ENCODE results near the gene PLCH1. TPM values are rescaled to one million over a fixed set of nuclear protein-coding genes. Genes with fewer than 3 reads are reported as not detected.

Gene PLCH1
- total and polyA plus RNA-seq, 4 donors = 0.03 to 1.0 (median 0.22) TPM

DNA sequence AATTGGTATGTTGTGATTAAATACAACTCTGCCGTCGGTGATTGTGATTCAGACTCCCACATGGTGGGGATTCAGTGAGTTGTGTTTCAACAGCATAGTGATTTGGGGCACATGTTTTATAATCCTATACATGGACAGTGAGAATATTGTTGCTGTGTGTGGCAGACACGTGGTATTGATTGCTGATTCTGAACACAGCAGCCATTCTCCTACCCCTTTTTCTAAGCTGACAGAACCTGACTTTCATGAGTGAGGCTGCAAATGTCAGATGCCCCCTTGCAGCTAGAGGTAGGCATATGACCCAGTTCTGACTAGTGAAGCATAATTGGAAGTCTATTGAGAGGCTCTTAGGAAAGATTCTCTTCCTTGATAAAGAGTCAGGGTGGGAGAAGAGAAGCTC, 296.3 kb downstream of the PLCH1 start (continued):
- TF ChIP-seq MAX (IDR thresholded peaks at IDR 0.05) (no peak), FOXA2 (IDR thresholded peaks at IDR 0.05) (no peak)

DNA sequence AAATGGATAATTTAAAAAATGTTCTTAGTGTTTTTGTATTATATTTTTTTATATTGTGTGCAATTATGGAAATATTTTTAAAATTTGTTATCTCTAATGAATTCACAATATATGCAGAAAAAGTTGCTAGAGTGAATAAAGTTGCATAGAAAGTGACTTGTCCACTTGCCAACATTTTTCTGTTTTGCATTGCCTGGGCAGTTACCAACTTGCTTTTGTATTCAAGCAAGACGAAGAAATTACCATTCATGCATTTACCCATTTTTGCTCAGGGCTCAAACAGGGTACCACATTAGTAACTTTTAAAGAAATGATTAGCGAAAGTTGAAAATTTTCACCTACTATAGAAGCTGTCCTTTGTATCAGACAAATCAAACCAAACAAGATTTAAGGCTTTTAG, 298.5 kb downstream of the PLCH1 start:
- DNase-seq (ENCODE audit: low spot score) = no peak
- H3K4me1 ChIP-seq (ENCODE audit: control insufficient read depth in 4 of 4, insufficient read depth in 4 of 4, low read length in 3 of 4) = no peaks in the 10 kb centered on the region
- H3K36me3 ChIP-seq (ENCODE audit: control insufficient read depth in 4 of 4, insufficient read depth in 3 of 4, low read depth in 1 of 4, low read length in 3 of 4) = no peaks in the 10 kb centered on the region
- no peaks in the 10 kb centered on the region for H3K9me3 ChIP-seq (ENCODE audit: control insufficient read depth in 4 of 4, low read length in 3 of 4)
- no peak overlapping the region for H3K4me3 ChIP-seq (ENCODE audit: low read depth in 1 of 3, low read length in 3 of 3)
- H3K9ac ChIP-seq (ENCODE audit: low read depth in 1 of 2, low read length in 2 of 2) = no peak overlapping the region
- WGBS = 95% methylated on average over 2 of the region's 2 CpGs
- TF ChIP-seq MAX (IDR thresholded peaks at IDR 0.05) = no peak
- no peak for TF ChIP-seq FOXA1 (IDR thresholded peaks at IDR 0.05)
- TF ChIP-seq YY1 (IDR thresholded peaks at IDR 0.05) = no peak
- no peak for TF ChIP-seq HNF4G (IDR thresholded peaks at IDR 0.05)
- TF ChIP-seq, protein P1, sequence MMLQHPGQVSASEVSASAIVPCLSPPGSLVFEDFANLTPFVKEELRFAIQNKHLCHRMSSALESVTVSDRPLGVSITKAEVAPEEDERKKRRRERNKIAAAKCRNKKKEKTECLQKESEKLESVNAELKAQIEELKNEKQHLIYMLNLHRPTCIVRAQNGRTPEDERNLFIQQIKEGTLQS (IDR thresholded peaks at IDR 0.05) = no peak
- TF ChIP-seq HNF4A (conservative IDR thresholded peaks at IDR 0.05) = no peak
- TF ChIP-seq TAF1 (conservative IDR thresholded peaks at IDR 0.05) = no peak
- TF ChIP-seq, protein P2, sequence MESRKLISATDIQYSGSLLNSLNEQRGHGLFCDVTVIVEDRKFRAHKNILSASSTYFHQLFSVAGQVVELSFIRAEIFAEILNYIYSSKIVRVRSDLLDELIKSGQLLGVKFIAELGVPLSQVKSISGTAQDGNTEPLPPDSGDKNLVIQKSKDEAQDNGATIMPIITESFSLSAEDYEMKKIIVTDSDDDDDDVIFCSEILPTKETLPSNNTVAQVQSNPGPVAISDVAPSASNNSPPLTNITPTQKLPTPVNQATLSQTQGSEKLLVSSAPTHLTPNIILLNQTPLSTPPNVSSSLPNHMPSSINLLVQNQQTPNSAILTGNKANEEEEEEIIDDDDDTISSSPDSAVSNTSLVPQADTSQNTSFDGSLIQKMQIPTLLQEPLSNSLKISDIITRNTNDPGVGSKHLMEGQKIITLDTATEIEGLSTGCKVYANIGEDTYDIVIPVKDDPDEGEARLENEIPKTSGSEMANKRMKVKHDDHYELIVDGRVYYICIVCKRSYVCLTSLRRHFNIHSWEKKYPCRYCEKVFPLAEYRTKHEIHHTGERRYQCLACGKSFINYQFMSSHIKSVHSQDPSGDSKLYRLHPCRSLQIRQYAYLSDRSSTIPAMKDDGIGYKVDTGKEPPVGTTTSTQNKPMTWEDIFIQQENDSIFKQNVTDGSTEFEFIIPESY (IDR thresholded peaks at IDR 0.05) = no peak
- TF ChIP-seq EGR1 (IDR thresholded peaks at IDR 0.05; ENCODE audit: low read depth in 2 of 2) = no peak
- TF ChIP-seq FOXA2 (IDR thresholded peaks at IDR 0.05) = no peak
- no peak for TF ChIP-seq JUND (IDR thresholded peaks at IDR 0.05)
- TF ChIP-seq SP1 (IDR thresholded peaks at IDR 0.05) = no peak
- no peak for TF ChIP-seq NR2F2 (IDR thresholded peaks at IDR 0.05)
- TF ChIP-seq RAD21 (IDR thresholded peaks at IDR 0.05) = no peak
- no peak for TF ChIP-seq GABPA (IDR thresholded peaks at IDR 0.05 in 1 of 2, conservative IDR thresholded peaks at IDR 0.05 in 1 of 2)
- TF ChIP-seq RXRA (IDR thresholded peaks at IDR 0.05) = no peak
- TF ChIP-seq, protein P3, sequence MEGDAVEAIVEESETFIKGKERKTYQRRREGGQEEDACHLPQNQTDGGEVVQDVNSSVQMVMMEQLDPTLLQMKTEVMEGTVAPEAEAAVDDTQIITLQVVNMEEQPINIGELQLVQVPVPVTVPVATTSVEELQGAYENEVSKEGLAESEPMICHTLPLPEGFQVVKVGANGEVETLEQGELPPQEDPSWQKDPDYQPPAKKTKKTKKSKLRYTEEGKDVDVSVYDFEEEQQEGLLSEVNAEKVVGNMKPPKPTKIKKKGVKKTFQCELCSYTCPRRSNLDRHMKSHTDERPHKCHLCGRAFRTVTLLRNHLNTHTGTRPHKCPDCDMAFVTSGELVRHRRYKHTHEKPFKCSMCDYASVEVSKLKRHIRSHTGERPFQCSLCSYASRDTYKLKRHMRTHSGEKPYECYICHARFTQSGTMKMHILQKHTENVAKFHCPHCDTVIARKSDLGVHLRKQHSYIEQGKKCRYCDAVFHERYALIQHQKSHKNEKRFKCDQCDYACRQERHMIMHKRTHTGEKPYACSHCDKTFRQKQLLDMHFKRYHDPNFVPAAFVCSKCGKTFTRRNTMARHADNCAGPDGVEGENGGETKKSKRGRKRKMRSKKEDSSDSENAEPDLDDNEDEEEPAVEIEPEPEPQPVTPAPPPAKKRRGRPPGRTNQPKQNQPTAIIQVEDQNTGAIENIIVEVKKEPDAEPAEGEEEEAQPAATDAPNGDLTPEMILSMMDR (IDR thresholded peaks at IDR 0.05; ENCODE audit: low read depth, low read length, missing input control) = no peak
- TF ChIP-seq, protein P4, sequence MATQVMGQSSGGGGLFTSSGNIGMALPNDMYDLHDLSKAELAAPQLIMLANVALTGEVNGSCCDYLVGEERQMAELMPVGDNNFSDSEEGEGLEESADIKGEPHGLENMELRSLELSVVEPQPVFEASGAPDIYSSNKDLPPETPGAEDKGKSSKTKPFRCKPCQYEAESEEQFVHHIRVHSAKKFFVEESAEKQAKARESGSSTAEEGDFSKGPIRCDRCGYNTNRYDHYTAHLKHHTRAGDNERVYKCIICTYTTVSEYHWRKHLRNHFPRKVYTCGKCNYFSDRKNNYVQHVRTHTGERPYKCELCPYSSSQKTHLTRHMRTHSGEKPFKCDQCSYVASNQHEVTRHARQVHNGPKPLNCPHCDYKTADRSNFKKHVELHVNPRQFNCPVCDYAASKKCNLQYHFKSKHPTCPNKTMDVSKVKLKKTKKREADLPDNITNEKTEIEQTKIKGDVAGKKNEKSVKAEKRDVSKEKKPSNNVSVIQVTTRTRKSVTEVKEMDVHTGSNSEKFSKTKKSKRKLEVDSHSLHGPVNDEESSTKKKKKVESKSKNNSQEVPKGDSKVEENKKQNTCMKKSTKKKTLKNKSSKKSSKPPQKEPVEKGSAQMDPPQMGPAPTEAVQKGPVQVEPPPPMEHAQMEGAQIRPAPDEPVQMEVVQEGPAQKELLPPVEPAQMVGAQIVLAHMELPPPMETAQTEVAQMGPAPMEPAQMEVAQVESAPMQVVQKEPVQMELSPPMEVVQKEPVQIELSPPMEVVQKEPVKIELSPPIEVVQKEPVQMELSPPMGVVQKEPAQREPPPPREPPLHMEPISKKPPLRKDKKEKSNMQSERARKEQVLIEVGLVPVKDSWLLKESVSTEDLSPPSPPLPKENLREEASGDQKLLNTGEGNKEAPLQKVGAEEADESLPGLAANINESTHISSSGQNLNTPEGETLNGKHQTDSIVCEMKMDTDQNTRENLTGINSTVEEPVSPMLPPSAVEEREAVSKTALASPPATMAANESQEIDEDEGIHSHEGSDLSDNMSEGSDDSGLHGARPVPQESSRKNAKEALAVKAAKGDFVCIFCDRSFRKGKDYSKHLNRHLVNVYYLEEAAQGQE (IDR thresholded peaks at IDR 0.05) = no peak
- no peak overlapping the region for H3K27ac ChIP-seq (ENCODE audit: low read depth in 1 of 2, low read length in 2 of 2)
- H3K27me3 ChIP-seq (ENCODE audit: control insufficient read depth in 4 of 4, insufficient read depth in 4 of 4, low read length in 3 of 4) = no peaks in the 10 kb centered on the region
